Immature natural killer cell (primary cell): ENCODE measurements around the gene MAP2K5. TPM values are rescaled to one million over a fixed set of nuclear protein-coding genes. Genes with fewer than 3 reads are reported as not detected.

Experiments used
- DNase-seq, 3 donors: peaks; one replicate each; pipeline ENCODE4 v3.0.0; 2022; ENCODE audit warnings: mixed read lengths in 1 of 3
- H3K27ac Mint-ChIP-seq, 6 donors: one replicate each; pipeline ENCODE4 v1.8.0; 2020; ENCODE audit warnings: mixed read lengths in 6 of 6, mild to moderate bottlenecking in 5 of 6, inconsistent platforms in 4 of 6, moderate library complexity in 3 of 6
- H3K27me3 Mint-ChIP-seq, 3 donors: one replicate each; pipeline ENCODE4 v1.8.0; 2020 to 2021; ENCODE audit warnings: low read depth in 3 of 3, mild to moderate bottlenecking in 3 of 3, mixed read lengths in 3 of 3, moderate library complexity in 3 of 3, inconsistent platforms in 1 of 3
- H3K36me3 Mint-ChIP-seq, 3 donors: one replicate each; pipeline ENCODE4 v1.8.0; 2020; ENCODE audit warnings: mixed read lengths in 3 of 3, inconsistent platforms in 2 of 3, mild to moderate bottlenecking in 2 of 3
- H3K4me1 Mint-ChIP-seq, 2 donors: one replicate each; pipeline ENCODE4 v1.8.0; 2020; ENCODE audit warnings: inconsistent platforms in 2 of 2, mild to moderate bottlenecking in 2 of 2, mixed read lengths in 2 of 2, moderate library complexity in 1 of 2
- H3K4me3 Mint-ChIP-seq, 5 donors: one replicate each; pipeline ENCODE4 v1.8.0; 2020; ENCODE audit warnings: mild to moderate bottlenecking in 5 of 5, mixed read lengths in 5 of 5, inconsistent platforms in 3 of 5, moderate library complexity in 3 of 5
- H3K9me3 Mint-ChIP-seq, 6 donors: one replicate each; pipeline ENCODE4 v1.8.0; 2020; ENCODE audit warnings: mild to moderate bottlenecking in 6 of 6, mixed read lengths in 6 of 6, inconsistent platforms in 4 of 6, moderate library complexity in 3 of 6
- polyA plus RNA-seq, 3 donors: library from polyadenylated mRNA; unstranded; fragments of 300-500 nt; fragmentation: Illumina TruSeq; gene quantifications; one replicate each; pipeline ENCODE4 v1.2.3, GENCODE V29; 2021

Gene MAP2K5
- polyA plus RNA-seq, 3 donors from 2014 or later = 12.4 to 21.7 (median 16.0) TPM

- no peaks in the 10 kb centered on the region for H3K9me3 Mint-ChIP-seq
- peaks cover 0 to 1% (median 0%) of the 10 kb centered on the region in 3 donors for H3K27me3 Mint-ChIP-seq
- H3K4me3 Mint-ChIP-seq = no peak overlapping the region
- peaks cover 0 to 13% (median 3%) of the 10 kb centered on the region in 3 donors for H3K36me3 Mint-ChIP-seq
- peaks cover 0 to 5% of the 10 kb centered on the region in 2 donors for H3K4me1 Mint-ChIP-seq
- no peak overlapping the region for H3K27ac Mint-ChIP-seq
- DNase-seq = no peak
Observed at GRCh38 chr15:67808821-67809220, 266.3 kb downstream of the MAP2K5 start.

- H3K9me3 Mint-ChIP-seq = no peaks in the 10 kb centered on the region
- H3K27me3 Mint-ChIP-seq = peaks cover 0 to 1% (median 0%) of the 10 kb centered on the region in 3 donors
- DNase-seq = no peak
- H3K4me1 Mint-ChIP-seq = peaks cover 0 to 5% of the 10 kb centered on the region in 2 donors
- no peak overlapping the region for H3K27ac Mint-ChIP-seq
- no peak overlapping the region for H3K4me3 Mint-ChIP-seq
- peaks cover 0 to 13% (median 3%) of the 10 kb centered on the region in 3 donors for H3K36me3 Mint-ChIP-seq
Observed at GRCh38 chr15:67809441-67809840, 266.9 kb downstream of the MAP2K5 start.

GRCh38 chr15:67809866-67810265, 267.4 kb downstream of the MAP2K5 start:
- Mint-ChIP-seq H3K9me3 (no peaks in the 10 kb centered on the region), H3K4me1 (peaks cover 0 to 5% of the 10 kb centered on the region in 2 donors), H3K27ac (no peak overlapping the region), H3K36me3 (peaks cover 0 to 13% (median 3%) of the 10 kb centered on the region in 3 donors), H3K27me3 (peaks cover 0 to 1% (median 0%) of the 10 kb centered on the region in 3 donors), H3K4me3 (no peak overlapping the region)
- no peak for DNase-seq

GRCh38 chr15:67812241-67812644, 269.7 kb downstream of the MAP2K5 start:
- Mint-ChIP-seq H3K27ac (peak overlapping the region in 1 of 6 donors; percentile 34), H3K4me1 (peaks cover 0 to 5% of the 10 kb centered on the region in 2 donors), H3K9me3 (no peaks in the 10 kb centered on the region), H3K36me3 (peaks cover 0 to 17% (median 3%) of the 10 kb centered on the region in 3 donors), H3K4me3 (no peak overlapping the region), H3K27me3 (peaks cover 0 to 6% (median 3%) of the 10 kb centered on the region in 3 donors)
- no peak for DNase-seq

- Mint-ChIP-seq H3K4me3 (no peak overlapping the region), H3K27ac (no peak overlapping the region), H3K36me3 (peaks cover 0 to 13% (median 0%) of the 10 kb centered on the region in 3 donors), H3K4me1 (peaks cover 0 to 5% of the 10 kb centered on the region in 2 donors), H3K27me3 (peaks cover 0 to 8% (median 6%) of the 10 kb centered on the region in 3 donors), H3K9me3 (peaks cover 0 to 4% (median 0%) of the 10 kb centered on the region in 6 donors)
- no peak for DNase-seq
Observed at GRCh38 chr15:67813104-67813634, 270.7 kb downstream of the MAP2K5 start.

GRCh38 chr15:67815036-67815592, 272.6 kb downstream of the MAP2K5 start:
- H3K4me1 Mint-ChIP-seq = peaks cover 0 to 5% of the 10 kb centered on the region in 2 donors
- peaks cover 0 to 4% (median 0%) of the 10 kb centered on the region in 3 donors for H3K36me3 Mint-ChIP-seq
- peaks cover 6 to 20% (median 9%) of the 10 kb centered on the region in 3 donors for H3K27me3 Mint-ChIP-seq
- no peak overlapping the region for H3K4me3 Mint-ChIP-seq
- DNase-seq = no peak
- H3K9me3 Mint-ChIP-seq = peaks cover 0 to 5% (median 0%) of the 10 kb centered on the region in 6 donors
- H3K27ac Mint-ChIP-seq = no peak overlapping the region

- Mint-ChIP-seq H3K27me3 (peaks cover 17 to 32% (median 18%) of the 10 kb centered on the region in 3 donors), H3K27ac (no peak overlapping the region)
- DNase-seq = no peak
Observed at GRCh38 chr15:67816668-67817067, 274.2 kb downstream of the MAP2K5 start.

GRCh38 chr15:67818464-67818863, 276.0 kb downstream of the MAP2K5 start:
- Mint-ChIP-seq H3K4me3 (no peak overlapping the region), H3K4me1 (peaks cover 2 to 10% of the 10 kb centered on the region in 2 donors), H3K9me3 (peaks cover 0 to 5% (median 0%) of the 10 kb centered on the region in 6 donors), H3K36me3 (peaks cover 0 to 4% (median under 1%) of the 10 kb centered on the region in 3 donors), H3K27ac (no peak overlapping the region), H3K27me3 (peaks cover 20 to 46% (median 26%) of the 10 kb centered on the region in 3 donors)
- DNase-seq = no peak

More at GRCh38 chr15:67816668-67817067, 274.2 kb downstream of the MAP2K5 start:
- H3K9me3 Mint-ChIP-seq = peaks cover 0 to 5% (median 0%) of the 10 kb centered on the region in 6 donors
- H3K36me3 Mint-ChIP-seq = peaks cover 0 to 4% (median 0%) of the 10 kb centered on the region in 3 donors
- no peak overlapping the region for H3K4me3 Mint-ChIP-seq
- H3K4me1 Mint-ChIP-seq = peaks cover 0 to 8% of the 10 kb centered on the region in 2 donors

- H3K27ac Mint-ChIP-seq = no peak overlapping the region
- H3K4me1 Mint-ChIP-seq = peaks cover 12 to 18% of the 10 kb centered on the region in 2 donors
- no peak for DNase-seq
- peaks cover 0 to 7% (median 4%) of the 10 kb centered on the region in 3 donors for H3K36me3 Mint-ChIP-seq
- H3K9me3 Mint-ChIP-seq = peaks cover 0 to 5% (median 0%) of the 10 kb centered on the region in 6 donors
- peaks cover 29 to 57% (median 35%) of the 10 kb centered on the region in 3 donors for H3K27me3 Mint-ChIP-seq
- H3K4me3 Mint-ChIP-seq = no peak overlapping the region
Observed at GRCh38 chr15:67819636-67820035, 277.1 kb downstream of the MAP2K5 start.

- H3K36me3 Mint-ChIP-seq = peaks cover 0 to 7% (median 4%) of the 10 kb centered on the region in 3 donors
- peaks cover 0 to 5% (median 0%) of the 10 kb centered on the region in 6 donors for H3K9me3 Mint-ChIP-seq
- no peak overlapping the region for H3K4me3 Mint-ChIP-seq
- peaks cover 12 to 18% of the 10 kb centered on the region in 2 donors for H3K4me1 Mint-ChIP-seq
- H3K27me3 Mint-ChIP-seq = peaks cover 30 to 61% (median 35%) of the 10 kb centered on the region in 3 donors
- H3K27ac Mint-ChIP-seq = no peak overlapping the region
- no peak for DNase-seq
Observed at GRCh38 chr15:67820122-67820991, 277.9 kb downstream of the MAP2K5 start.

- H3K27me3 Mint-ChIP-seq = peaks cover 32 to 70% (median 36%) of the 10 kb centered on the region in 3 donors
- peaks cover 12 to 21% of the 10 kb centered on the region in 2 donors for H3K4me1 Mint-ChIP-seq
- peaks cover 0 to 7% (median 0%) of the 10 kb centered on the region in 6 donors for H3K9me3 Mint-ChIP-seq
- peak overlapping the region in 1 of 6 donors; percentile 51 for H3K27ac Mint-ChIP-seq
- H3K4me3 Mint-ChIP-seq = peak overlapping the region in 3 of 5 donors; percentile 35 to 65 (median 36)
- DNase-seq = no peak
- H3K36me3 Mint-ChIP-seq = peaks cover 0 to 7% (median 0%) of the 10 kb centered on the region in 3 donors
Observed at GRCh38 chr15:67820992-67821783, 278.7 kb downstream of the MAP2K5 start.

- peak overlapping the region in 1 of 6 donors; percentile 51 for H3K27ac Mint-ChIP-seq
- H3K36me3 Mint-ChIP-seq = peaks cover 0 to 7% (median 0%) of the 10 kb centered on the region in 3 donors
- no peak for DNase-seq
- peak overlapping the region in 3 of 5 donors; percentile 29 to 65 (median 35) for H3K4me3 Mint-ChIP-seq
- peaks cover 0 to 7% (median 0%) of the 10 kb centered on the region in 6 donors for H3K9me3 Mint-ChIP-seq
- H3K4me1 Mint-ChIP-seq = peaks cover 12 to 23% of the 10 kb centered on the region in 2 donors
- H3K27me3 Mint-ChIP-seq = peaks cover 30 to 75% (median 39%) of the 10 kb centered on the region in 3 donors
Observed at GRCh38 chr15:67821784-67822440, 279.4 kb downstream of the MAP2K5 start.
